Measurements from ENCODE around the gene OR2A7.
"Not testable (repeated sequence)": the region's sequence is repeated elsewhere in the genome, so short reads cannot be mapped to it uniquely, and the experiment has no call there.

Gene OR2A7

GRCh38 chr7:144264692-144265091 lies at the start of gene OR2A7:
TSS of gene OR2A7 (minus strand) at chr7:144264792. CDS start at chr7:144259628, 5,164 bp downstream.
- not testable (repeated sequence) for DNase-seq (ENCODE audit: low read depth)

DNA sequence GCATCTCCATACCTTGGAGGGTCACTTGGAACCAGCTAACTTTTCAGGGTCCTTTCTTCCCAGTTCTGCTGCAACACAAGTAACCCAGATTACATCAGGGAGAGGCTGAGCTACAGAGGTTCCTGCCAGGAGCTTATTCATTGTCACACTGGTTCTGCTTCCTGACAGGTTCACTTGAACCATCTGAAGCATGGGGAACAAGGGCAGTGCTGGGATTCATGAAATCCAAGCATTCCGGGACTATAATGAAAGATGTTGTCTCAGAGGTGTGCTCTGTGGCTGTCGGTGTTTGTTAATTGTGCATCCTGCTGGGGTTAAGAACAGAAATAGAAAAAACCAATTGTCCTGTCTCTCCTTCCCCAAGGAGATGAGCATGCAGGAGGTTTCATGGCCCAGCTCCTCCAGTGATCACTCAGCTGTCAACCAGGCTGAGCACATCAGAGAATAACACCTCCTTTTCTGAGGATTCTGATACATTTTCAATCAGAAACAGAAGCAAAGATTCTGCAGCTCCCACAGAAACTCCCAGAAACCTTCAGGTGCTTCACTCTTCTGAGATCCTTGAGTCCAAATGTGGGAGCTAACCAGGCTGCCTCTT lies 47.4 kb upstream of the OR2A7 start, which contains the start of gene OR2A1:
OR2A1 (plus strand) TSS at position 548 of the 598 bp plus-strand sequence. CDS start 5,706 bp downstream, outside the sequence.
- DNase-seq (ENCODE audit: low read depth), result not testable (repeated sequence)

DNA sequence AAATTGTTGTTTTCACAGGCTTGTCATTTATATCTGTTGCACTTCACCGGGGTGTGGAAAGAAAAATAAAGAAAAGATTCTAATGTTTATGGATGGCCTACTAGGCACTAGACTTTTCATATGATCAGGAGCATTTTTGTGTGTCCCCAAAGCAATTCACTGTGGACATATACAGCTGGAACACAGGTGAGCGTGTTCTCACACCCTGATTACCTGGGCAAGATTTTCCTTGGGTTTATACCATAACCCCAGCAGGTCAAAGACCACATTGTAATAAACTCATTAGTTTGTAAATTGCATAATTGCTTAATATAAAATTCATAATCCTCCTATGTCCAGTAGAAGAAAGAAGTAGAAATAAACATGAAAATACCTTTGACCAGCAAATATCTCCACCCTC lies 46.6 kb upstream of the OR2A7 start:
- DNase-seq (ENCODE audit: low read depth), result not testable (repeated sequence)

DNA sequence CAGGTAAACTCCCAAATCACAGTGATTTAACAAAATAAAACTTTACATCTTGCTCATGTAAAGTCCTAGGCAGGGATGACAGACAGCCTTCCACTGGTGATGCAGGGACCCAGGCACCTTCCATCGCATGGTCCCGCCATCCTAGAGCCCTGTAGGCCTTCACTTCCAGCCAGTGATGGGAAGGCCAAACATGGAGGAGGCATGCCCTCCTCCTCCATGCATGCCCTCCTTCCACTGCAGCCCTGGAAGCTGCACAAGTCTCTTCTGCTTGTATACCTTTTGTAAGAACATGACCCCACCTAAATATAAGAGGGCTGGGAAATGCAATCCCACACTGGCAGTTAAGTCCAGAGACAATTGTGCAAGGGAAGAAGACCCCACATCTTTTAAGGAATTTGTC lies 45.1 kb upstream of the OR2A7 start:
- not testable (repeated sequence) for DNase-seq (ENCODE audit: low read depth)

GRCh38 chr7:144305156-144305555 lies 40.6 kb upstream of the OR2A7 start:
- not testable (repeated sequence) for DNase-seq (ENCODE audit: low read depth)

GRCh38 chr7:144303607-144304006 lies 39.0 kb upstream of the OR2A7 start:
- not testable (repeated sequence) for DNase-seq (ENCODE audit: low read depth)

DNA sequence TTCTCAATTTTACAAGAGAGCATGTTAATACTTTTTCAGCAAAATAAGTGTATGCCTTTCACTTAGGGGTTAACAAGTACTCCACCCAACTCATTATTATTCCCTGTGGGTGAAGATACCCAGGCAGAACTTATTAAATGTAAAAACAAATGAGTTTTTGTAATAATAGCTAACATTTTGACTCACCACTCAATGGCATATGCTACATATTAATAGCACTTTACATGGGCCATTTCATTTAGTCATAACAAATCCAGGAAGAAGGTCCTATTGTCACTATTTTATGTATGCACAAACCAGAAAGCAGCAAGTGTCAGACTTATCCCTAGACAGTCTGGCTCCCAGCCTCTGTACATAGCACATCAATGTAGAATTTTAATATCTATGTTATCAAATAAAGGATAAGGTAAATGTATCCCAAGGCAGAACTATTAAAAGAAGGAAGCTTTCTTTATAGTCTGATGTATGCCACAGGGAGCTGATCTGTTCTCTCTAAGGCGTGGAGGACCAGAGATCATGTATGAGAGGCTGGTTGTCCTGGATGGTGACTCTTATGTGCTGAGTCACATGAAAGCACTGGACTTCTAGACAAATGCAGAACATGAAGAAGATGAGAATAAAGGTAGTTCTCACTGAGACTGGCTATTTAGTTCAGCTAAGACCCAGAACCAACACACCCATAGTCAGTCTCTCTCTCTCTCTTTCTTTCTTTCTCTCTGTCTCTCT lies 38.1 kb upstream of the OR2A7 start:
- not testable (repeated sequence) for DNase-seq (ENCODE audit: low read depth)

DNA sequence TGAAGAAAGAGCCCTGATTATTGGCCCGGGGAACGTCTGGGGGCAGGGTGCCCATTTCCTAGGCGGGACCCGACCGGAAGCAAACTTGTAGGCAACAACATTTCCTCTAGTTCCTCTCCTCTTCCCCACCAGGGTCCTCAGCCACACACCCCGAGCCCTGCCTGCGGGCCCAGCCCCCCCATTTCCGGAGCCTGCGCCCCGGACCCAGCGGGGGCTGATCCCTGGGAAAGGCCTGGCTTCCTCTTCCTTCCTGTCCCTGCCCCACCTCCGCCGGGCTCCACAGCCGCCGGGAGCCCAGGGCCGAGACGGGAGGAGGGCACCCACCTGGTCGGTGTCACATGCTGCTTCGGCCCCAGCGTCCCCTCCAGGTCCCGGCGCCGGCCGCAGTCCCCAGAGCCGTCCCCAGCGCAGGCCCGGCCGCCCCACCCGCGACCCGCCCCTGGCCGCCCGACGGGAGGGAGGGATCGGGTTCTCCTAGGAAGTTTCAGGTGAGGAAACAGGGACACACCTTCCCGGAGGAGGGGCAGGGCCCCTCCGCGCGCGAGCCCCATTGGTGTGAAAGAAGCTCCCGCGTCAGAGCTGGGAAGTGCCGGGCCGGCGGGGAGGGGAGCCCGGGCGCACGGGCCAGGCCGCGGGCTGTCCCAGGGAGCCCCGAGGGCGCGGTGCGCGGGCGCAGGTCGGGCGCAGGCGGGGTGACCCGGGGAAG lies 29.4 kb upstream of the OR2A7 start:
- not testable (repeated sequence) for DNase-seq (ENCODE audit: low read depth)

DNA sequence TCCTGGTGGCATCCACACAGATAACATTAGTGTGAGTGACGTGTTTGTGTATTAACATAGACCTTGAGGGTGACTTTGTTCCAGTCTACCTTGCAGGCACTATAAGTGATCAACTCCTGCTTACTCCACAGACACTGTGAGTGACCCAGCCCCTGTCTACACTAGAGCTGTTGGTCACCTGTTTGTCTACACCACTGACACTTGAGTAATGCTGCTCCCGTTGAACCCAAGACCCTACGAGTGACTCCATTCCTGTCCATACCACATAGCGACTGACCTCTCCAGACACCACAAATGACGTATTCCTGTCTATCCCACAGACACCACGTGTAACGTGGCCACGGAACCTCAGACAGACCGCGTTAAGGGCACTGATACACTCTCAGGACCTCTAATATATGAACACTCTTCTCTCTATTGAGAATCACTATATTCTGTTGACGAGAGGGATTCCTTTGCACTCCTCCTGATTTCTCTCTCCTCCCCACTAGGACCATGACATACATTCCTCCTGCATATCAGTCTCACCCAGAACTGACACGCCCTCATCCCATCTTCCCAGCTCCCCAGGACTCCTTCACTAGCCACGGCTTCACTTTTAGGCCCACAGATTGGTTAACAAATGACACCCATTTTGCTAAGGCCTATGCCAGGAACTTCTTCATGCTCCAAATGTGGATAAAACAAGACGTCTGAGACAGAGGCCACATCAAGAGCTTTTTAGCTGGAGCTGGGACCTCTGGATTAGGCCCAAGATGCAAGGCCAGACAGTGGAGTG lies 28.0 kb upstream of the OR2A7 start:
- not testable (repeated sequence) for DNase-seq (ENCODE audit: low read depth)

- not testable (repeated sequence) for DNase-seq (ENCODE audit: low read depth)
Measured at GRCh38 chr7:144291607-144292006, 27.0 kb upstream of the OR2A7 start.

DNA sequence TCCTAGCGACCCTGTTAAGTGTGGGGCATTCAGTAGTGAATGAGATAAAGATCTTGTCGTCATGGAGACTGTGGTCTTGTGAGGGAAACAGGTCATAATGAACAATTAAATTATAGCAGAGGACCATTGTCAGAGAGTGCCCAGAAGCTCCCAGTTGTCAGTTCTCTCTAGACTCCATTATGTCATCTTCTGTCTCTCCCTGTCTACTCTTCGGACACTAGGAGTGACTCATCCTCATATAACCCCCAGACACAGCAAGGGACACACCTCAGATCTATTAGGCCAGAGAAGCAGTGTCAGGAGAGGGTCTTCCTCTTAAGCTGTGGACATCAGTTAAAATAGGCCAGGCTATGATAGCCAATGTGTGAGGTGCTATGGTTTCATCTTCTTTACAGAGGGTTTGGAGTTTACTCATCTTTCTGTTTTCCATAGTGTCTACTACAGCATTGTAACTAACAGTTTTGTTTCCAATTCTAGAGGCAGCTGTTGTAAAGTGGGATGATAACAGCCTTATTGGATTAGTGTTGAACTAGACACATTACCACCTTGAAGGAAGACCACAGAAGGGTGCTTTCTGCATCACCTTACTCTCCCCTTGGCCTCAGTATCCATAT lies 22.7 kb upstream of the OR2A7 start:
- DNase-seq (ENCODE audit: low read depth), result not testable (repeated sequence)

DNA sequence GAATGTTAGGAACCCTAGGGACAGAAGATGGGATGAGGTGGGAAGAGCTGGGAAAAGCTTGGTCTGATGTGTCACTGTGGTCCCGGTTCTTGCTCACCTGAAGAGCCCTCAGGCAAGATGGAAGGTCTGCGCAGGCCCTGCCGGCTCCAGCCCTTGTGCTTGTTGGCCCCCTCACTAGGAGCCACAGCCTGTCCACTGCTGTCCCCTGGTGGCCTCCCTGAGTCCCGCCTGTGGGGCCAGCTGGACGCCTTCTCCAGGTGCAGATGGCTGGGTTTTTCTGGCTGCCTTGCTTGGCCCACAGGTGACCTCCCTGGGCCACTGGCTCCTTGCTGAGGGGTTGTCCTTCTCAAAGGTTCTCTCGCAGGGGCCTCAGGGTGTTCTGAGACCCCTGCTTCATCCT lies 19.1 kb upstream of the OR2A7 start:
- DNase-seq (ENCODE audit: low read depth), result not testable (repeated sequence)

DNA sequence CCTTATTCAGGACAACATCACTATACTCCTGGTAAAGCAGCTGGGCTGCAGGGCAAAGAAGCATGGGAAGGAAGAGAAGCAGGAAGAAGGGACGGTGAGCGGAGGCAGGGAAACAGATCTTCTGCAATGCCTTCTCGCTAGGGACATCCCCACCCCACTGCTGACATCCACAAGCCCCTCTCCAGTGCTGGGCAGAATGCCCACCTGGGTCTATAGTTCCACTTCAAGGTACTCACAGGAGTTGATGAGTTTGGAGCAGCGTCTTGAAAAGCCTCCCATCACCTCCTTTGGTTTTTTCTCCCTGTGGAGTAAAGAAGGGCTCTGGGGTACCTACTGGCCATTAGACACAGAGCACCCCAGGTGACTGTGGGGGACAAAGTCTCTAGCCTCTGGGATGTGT lies 17.9 kb upstream of the OR2A7 start:
- DNase-seq (ENCODE audit: low read depth), result not testable (repeated sequence)

- DNase-seq (ENCODE audit: low read depth), result not testable (repeated sequence)
Measured at GRCh38 chr7:144281981-144282380, 17.4 kb upstream of the OR2A7 start.

DNA sequence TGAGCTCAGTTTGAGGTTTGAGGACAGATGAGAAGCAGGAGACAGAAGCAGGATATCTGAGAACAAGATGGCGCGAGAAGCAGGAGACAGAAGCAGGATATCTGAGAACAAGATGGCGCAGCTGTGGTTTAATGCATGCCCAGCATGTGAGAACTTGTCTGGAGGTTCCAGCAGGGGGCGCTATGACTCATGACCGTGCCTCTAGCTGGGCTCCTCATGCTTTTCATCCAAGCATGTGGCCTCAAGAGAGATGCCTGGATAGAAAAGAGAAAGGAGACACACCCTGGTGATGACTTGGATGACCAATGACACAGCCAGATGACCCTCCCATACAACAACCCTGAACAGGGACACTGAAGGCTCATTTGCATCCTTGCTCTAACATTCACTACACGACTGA lies 15.4 kb upstream of the OR2A7 start:
- DNase-seq (ENCODE audit: low read depth), result not testable (repeated sequence)

DNA sequence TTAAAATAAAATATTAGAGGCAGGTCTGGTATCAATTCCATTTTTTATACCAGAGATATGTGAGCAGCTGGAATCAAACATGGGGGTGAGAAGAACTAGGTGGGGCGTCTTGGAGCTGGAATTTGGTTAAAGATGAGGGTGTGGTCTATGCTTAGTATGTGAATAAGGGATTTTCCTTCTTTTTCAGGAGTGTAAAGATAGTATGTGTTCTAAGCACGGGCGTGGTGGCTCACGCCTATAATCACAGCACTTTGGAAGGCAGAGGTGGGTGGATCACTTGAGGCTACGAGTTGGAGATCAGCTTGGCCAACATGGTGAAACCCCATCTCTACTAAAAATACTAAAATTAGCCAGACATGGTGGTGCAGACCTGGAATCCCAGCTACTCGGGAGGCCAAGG lies 10.7 kb upstream of the OR2A7 start:
- DNase-seq (ENCODE audit: low read depth), result not testable (repeated sequence)

- not testable (repeated sequence) for DNase-seq (ENCODE audit: low read depth)
Measured at GRCh38 chr7:144269188-144269587, 4.6 kb upstream of the OR2A7 start, which contains the start of gene CTAGE8. TSS of gene CTAGE8 (minus strand) at chr7:144269288. CDS start at chr7:144269250, 38 bp downstream.

DNA sequence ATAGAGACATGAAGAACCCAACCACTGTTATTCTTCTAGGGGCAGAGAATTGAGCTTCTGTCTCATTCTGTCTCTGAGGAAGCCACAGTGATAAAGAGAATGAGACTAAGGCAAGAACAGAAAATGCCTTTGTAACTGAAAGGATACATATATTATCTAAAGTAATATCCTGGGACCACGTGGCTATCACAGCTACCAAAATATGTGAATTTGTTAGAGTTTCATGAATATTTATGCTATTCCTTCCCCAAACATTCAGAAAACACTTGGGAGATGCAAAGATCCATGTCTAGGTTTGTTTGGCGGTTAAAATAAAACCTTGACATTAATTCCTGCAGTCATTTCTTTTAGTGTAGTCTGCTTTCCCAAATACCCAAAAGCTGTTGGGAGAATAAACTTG lies 2.5 kb downstream of the OR2A7 start:
- DNase-seq (ENCODE audit: low read depth), result not testable (repeated sequence)

DNA sequence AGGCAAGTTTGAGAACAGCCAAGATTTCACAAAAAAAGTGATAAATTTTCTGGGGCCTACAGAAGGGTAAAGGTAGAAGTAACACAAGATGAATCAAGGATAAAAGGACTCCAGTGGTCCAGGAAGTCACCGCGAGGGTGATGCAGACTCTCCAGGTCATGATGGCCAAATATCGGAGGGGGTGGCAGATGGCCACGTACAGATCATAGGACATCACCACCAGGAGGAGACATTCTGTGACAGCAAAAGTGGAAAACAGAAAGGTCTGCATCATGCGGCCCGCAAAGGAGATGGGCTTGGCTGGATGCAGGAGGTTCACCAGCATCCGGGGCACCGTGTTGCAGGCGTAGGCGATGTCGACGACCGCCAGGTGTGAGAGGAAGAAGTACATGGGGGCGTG lies 5.5 kb downstream of the OR2A7 start:
- not testable (repeated sequence) for DNase-seq (ENCODE audit: low read depth)

GRCh38 chr7:144256112-144256511 lies 8.5 kb downstream of the OR2A7 start:
- DNase-seq (ENCODE audit: low read depth), result no peak

GRCh38 chr7:144255471-144255897 lies 9.1 kb downstream of the OR2A7 start:
- no peak for DNase-seq (ENCODE audit: low read depth)
